ENCODE measurements around the gene NT5C2.
"Not testable (repeated sequence)": the region's sequence is repeated elsewhere in the genome, so short reads cannot be mapped to it uniquely, and the experiment has no call there.

NT5C2 gene

GRCh38 chr10:103171278-103171677 lies 21.8 kb downstream of the NT5C2 start:
- DNase-seq (ENCODE audit: low read depth), result no peak
- TF ChIP-seq MAX (IDR thresholded peaks at IDR 0.05; ENCODE audit: low read depth, low read length), result no peak
- TF ChIP-seq CTCF (IDR thresholded peaks at IDR 0.05; ENCODE audit: low read depth, low read length), result no peak
- no peak for TF ChIP-seq MYC (IDR thresholded peaks at IDR 0.05; ENCODE audit: low read depth, low read length)
- TF ChIP-seq POLR2A (IDR thresholded peaks at IDR 0.05; ENCODE audit: extremely low read depth, insufficient read length), result no peak
- H3K4me3 ChIP-seq (ENCODE audit: low read depth, low read length), result no peak overlapping the region

GRCh38 chr10:103168438-103168837 lies 24.6 kb downstream of the NT5C2 start:
- no peak for DNase-seq (ENCODE audit: low read depth)
- TF ChIP-seq MAX (IDR thresholded peaks at IDR 0.05; ENCODE audit: low read depth, low read length), result no peak
- TF ChIP-seq CTCF (IDR thresholded peaks at IDR 0.05; ENCODE audit: low read depth, low read length), result no peak
- no peak for TF ChIP-seq MYC (IDR thresholded peaks at IDR 0.05; ENCODE audit: low read depth, low read length)
- no peak for TF ChIP-seq POLR2A (IDR thresholded peaks at IDR 0.05; ENCODE audit: extremely low read depth, insufficient read length)

GRCh38 chr10:103167554-103167953 lies 25.5 kb downstream of the NT5C2 start:
- not testable (repeated sequence) for H3K4me3 ChIP-seq (ENCODE audit: low read depth, low read length); DNase-seq (ENCODE audit: low read depth)

More at GRCh38 chr10:103168438-103168837, 24.6 kb downstream of the NT5C2 start:
- H3K4me3 ChIP-seq (ENCODE audit: low read depth, low read length), result no peak overlapping the region

GRCh38 chr10:103166523-103166922 lies 26.5 kb downstream of the NT5C2 start:
- TF ChIP-seq MYC (IDR thresholded peaks at IDR 0.05; ENCODE audit: low read depth, low read length) (no peak), MAX (IDR thresholded peaks at IDR 0.05; ENCODE audit: low read depth, low read length) (no peak), CTCF (IDR thresholded peaks at IDR 0.05; ENCODE audit: low read depth, low read length) (no peak), POLR2A (IDR thresholded peaks at IDR 0.05; ENCODE audit: extremely low read depth, insufficient read length) (no peak)
- no peak overlapping the region for H3K4me3 ChIP-seq (ENCODE audit: low read depth, low read length)
- peak; percentile 63 for DNase-seq (ENCODE audit: low read depth)

- DNase-seq (ENCODE audit: low read depth); H3K4me3 ChIP-seq (ENCODE audit: low read depth, low read length): not testable (repeated sequence)
Observed at GRCh38 chr10:103163766-103164403, 29.2 kb downstream of the NT5C2 start.

GRCh38 chr10:103157246-103157645 lies 35.8 kb downstream of the NT5C2 start:
- DNase-seq (ENCODE audit: low read depth), result no peak
- H3K4me3 ChIP-seq (ENCODE audit: low read depth, low read length), result no peak overlapping the region
- TF ChIP-seq MYC (IDR thresholded peaks at IDR 0.05; ENCODE audit: low read depth, low read length) (no peak), POLR2A (IDR thresholded peaks at IDR 0.05; ENCODE audit: extremely low read depth, insufficient read length) (no peak), CTCF (IDR thresholded peaks at IDR 0.05; ENCODE audit: low read depth, low read length) (no peak), MAX (IDR thresholded peaks at IDR 0.05; ENCODE audit: low read depth, low read length) (no peak)

- DNase-seq (ENCODE audit: low read depth), result no peak
- no peak overlapping the region for H3K4me3 ChIP-seq (ENCODE audit: low read depth, low read length)
- TF ChIP-seq POLR2A (IDR thresholded peaks at IDR 0.05; ENCODE audit: extremely low read depth, insufficient read length) (no peak), CTCF (IDR thresholded peaks at IDR 0.05; ENCODE audit: low read depth, low read length) (no peak), MYC (IDR thresholded peaks at IDR 0.05; ENCODE audit: low read depth, low read length) (no peak), MAX (IDR thresholded peaks at IDR 0.05; ENCODE audit: low read depth, low read length) (no peak)
Observed at GRCh38 chr10:103155471-103156085, 37.5 kb downstream of the NT5C2 start.

Measured in NB4 (cell line).